HG03135 (cell line): ENCODE data around the gene COX7A2.

Experiments used
- ATAC-seq: cut with Tn5 transposase; IDR thresholded peaks from one replicate; pipeline ENCODE4 v1.9.1; 2021; ENCODE audit warnings: mild to moderate bottlenecking, moderate library complexity; ENCODE audit not compliant: unreplicated experiment

COX7A2 gene

GRCh38 chr6:75201901-75202672 lies 41.5 kb downstream of the COX7A2 start:
- no peak for ATAC-seq

- ATAC-seq: no peak
These were observed 42.6 kb downstream of the COX7A2 start for GRCh38 chr6:75201021-75201420.

GRCh38 chr6:75199889-75200288 lies 43.7 kb downstream of the COX7A2 start:
- ATAC-seq: no peak

GRCh38 chr6:75196081-75196687 lies 47.4 kb downstream of the COX7A2 start:
- no peak for ATAC-seq

- no peak for ATAC-seq
These were observed 55.2 kb downstream of the COX7A2 start for GRCh38 chr6:75188221-75188925.
